Ramos (cell line): ENCODE data around the gene RBMS1.

Source experiments
- in situ Hi-C: fragments of 300-500 bp; cut with MboI; formaldehyde crosslinking; loops from one replicate; pipeline ENCODE4 v1.14.3; 2022; ENCODE audit warnings: low sequenced_read_pairs; ENCODE audit not compliant: unreplicated experiment

RBMS1 gene

DNA sequence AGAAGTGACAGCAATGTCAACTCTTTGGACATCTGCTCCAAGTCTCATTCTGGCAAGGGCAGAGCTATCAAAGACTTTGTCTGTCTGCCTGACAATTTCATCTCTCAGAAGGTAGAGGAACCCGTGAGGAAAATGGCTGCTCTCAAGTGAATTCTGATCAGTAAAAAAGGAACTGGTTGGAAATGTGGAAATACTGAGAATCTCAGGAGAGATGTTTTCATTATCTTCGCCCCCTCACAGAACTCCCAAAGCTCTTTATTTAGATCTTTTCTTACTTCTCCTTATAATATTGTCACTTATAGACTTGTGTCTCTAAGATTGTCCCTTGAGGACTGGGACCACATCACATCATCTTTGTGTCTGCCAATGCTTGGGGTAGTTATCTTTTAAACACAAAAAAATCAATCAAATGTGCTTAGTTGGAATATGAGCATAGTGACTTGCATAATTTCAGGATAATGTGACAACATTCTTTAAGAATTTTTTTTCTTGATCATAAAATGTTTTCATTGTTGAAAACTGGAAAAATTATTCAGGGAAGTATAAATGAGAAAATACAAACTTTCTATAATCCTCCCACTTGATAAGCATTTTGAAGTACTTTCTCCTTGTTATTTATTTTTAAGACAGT is 225.3 kb downstream of the RBMS1 start:
- in situ Hi-C loops = no loop called here

DNA sequence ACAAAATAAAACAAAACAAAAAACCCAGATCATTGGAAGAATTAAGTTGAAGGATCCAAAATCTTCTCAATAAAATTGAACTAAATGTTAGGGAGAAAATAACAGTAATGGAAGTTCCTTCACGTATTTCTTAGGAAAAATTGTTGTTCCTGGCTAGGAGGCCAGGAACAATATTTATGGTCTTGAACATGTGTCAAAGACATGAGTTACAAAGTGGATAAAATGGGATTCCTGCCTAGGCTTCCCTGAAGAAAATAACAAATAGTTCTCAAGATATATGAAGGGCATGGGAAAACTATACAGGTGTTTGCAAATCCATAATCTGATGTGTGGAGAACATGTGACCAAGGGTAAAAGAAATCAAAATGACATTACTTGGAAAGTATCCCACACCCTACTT is 225.9 kb downstream of the RBMS1 start:
- in situ Hi-C loops = no loop called here

DNA sequence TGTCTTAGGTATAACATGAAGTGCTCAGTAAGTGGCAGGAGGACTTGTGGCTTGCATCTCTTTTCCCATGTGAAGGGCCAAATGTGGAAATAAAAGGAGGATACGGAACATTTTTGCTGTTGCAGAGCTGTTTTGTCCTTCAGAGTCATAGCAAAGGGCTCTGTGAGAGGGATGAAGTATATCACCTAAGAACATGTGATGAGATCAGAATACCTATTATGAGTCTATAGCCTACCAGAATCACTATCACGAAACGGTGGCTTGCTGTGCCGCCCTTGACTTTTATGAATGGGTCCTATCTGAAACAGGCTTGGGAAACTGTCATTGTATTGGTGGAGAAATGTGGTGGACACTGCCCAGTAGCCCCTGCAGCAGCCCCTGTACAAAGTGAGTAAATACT is 226.6 kb downstream of the RBMS1 start:
- in situ Hi-C loops = no loop called here

DNA sequence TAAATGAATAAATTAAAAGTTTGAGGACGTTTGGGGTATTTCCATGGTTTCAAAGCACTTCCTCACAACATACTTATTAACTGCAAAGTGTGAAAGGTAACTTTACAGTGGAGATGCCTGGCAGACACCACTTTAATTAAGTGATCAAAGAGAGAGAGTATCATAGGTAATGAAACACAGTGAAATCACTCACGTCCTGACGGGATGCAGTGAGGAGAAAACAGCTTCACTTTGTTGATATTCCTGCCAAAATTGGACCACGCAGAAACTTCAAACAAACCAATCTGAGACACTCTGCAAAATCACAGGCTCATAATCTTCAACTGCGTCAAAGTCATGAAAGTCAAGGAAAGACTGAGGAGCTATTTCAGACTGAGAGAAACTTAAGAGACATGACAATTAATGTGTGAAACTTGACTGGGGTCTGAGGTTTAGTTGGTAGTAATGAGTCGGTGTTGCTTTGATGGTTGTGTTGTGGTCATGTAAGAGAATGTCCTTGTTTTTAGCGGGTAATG is 227.5 kb downstream of the RBMS1 start:
- in situ Hi-C loops = no loop called here

DNA sequence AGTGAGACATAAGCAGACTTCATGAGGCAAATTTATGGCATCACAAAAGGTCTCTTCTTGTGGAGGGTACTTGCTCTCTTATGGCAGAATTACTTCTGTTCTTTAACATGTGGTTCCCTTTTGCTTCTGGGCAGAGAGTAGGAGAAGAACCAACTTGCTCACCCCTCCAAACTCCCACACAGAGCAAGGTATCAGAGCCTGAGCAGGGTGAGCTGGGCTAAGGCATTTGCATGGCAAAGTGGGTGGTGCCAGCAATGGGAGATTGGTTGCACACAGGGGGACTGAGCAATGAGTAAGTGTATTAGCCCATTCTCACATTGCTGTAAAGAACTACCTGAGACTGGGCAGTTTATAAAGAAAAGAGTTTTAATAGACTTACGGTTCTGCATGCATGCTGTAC is 229.3 kb downstream of the RBMS1 start:
- in situ Hi-C loops = no loop called here

DNA sequence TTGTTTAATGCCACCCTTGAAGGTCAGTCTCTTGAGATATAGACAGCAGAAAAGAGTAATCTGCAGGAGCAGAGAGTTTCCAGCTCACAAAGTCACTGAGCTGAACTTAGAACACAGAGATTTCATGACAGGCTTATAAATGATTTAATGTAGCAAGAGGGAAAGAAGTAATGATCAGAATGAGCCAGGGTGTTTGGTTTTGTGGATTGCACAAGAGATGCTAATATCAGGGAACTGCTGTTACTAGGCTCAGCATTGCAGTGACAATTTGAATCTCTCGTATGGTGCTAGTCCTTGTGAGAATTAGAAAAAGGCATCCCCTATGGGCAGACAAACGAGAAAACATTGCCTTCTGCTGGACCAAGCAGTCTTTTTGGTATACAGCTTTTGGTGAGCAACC is 231.9 kb downstream of the RBMS1 start:
- in situ Hi-C loops = no loop called here

DNA sequence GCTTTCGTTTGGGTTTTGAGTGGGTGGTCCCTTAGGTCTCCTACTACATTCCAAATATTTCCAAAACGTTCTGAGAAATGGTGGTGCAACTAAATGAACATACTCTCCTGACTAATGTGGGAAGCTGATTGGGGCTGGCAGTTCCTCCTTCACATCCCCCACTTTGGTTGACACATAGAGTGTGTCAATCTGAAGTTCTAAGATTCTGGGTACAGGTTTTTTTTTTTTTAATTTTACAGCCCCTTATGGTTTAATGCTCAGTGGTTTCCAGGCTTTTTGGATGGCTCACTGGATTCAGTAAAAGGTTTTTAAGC is 235.2 kb downstream of the RBMS1 start:
- in situ Hi-C loops = no loop called here

DNA sequence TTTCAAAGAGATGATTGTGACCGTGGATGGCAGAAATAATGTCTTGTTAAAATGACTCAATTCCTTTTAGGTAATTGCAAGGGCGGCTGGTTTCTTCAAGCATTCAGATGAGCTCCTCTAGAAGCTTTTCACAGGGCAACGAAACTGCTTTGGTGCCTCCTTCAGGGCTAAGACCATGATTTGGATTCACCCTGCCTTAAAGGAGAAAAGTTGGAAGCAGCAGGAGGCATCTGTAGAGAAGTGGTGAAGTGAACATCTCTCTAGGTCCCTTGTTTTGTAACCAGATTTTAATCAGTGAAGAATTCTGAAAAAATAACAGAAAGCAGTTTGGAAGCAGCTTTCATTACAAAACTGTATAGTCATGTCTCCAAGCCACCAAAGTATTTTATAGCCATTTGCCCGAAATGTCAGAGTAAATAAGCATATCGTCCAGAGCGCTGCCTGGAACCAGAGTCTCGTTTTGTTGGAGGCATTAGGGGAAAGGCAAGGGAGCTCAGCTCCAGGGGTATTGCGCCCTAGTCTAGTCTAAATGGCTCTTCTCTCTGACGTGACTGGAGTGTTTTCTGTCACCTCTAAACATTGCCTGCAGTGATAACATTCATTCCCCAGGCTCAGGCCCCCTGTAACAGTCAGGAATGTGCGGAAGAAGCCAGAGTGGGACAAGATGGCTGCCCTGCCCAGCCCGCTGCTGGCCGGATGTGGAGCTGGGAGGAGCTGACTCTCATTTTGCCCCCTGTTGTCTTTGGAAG is 235.7 kb downstream of the RBMS1 start:
- in situ Hi-C loops = no loop called here

DNA sequence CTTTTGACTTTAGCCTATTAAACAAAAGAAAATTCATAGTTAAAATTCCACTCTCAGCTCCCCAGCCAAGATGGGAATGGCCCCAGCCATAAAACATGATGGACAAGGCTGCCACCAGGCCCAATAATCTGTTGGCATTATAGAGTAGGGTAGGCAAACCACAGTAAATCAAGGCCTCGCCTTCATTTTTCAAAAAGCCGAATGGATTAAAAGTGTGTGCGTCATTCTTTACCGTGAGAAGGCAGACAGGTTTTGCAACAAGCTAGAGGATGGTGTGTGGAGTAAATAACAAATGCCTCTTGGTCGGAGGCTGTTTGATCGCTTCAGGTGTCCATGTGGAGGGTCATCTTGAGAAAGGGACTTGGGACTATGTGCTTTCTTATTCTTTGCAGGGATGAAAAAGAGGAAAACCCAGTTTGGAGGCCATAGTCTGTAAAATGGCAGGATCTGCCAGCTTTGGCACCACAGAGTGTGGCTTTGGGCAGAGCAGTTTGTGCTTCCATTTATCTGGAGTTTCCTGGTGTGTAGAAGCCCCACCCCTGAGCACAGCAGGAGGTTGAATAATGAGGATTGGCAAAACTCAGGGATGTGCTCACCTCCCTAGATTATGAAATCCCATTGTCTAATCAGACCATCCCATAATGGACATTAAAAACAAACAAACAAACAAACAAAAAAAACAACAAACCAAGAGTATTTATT is 236.4 kb downstream of the RBMS1 start:
- in situ Hi-C loops = no loop called here

DNA sequence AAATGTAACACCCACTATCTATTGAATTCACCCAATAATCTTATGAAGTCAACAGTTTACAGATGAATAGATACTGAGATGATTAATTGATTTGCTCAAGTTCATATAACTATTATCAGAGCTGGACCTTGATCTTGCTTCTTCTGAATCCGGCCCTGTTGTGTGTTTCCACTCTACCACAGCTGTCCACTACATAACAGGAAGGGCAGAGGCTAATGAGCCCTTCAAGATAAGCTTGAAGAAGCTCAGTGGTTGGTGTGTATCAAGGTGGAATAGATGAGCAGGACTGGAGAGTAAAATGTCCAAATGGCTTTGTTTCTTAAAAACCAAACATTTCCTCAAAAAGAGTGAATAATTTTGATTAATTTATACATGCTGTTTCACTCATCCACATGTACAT is 237.1 kb downstream of the RBMS1 start:
- in situ Hi-C loops = no loop called here

DNA sequence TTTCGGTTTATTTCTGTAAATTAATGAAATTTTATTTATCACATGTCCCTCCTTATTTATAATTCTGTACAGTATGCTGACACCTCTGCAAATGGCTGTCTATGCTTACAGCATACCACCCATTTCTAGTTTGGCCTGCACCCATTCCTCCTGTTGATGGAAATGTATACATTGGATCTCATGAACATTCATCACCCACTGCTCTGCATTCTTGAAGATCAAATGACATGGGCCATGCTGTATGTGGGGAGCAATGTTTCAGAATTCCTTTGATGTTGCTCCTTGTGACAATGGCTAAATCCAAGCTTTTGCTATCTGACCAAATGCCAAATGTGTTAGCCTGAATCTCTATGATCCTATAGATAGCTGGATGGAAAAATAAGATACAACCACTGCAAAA is 238.2 kb downstream of the RBMS1 start:
- in situ Hi-C loops = no loop called here

DNA sequence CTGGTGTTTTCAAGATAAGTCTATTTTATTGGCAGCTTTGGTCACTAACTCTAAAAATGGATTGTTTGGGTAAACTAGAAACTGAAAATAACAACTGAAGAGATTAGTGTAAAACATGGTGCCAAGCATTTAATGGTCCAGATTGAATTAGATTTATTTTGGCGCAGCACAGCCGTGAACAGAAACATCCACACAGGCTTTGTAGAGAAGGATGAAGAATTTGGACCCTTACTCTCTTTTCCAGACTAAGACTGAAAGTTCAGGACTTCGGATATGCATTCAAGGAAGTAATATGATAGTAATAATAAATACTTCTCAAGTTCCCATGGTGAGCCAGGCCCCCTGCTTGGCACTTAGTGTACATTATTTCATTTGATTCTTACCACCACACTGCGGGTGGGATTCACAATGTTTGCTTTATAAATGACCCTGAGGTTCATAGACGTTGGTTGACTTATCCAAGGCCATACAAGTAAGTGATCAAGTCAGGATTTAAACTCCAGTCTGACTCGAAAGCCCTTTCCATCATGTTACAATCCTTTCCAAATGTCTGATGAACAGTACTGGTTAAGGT is 239.3 kb downstream of the RBMS1 start:
- in situ Hi-C loops = no loop called here

DNA sequence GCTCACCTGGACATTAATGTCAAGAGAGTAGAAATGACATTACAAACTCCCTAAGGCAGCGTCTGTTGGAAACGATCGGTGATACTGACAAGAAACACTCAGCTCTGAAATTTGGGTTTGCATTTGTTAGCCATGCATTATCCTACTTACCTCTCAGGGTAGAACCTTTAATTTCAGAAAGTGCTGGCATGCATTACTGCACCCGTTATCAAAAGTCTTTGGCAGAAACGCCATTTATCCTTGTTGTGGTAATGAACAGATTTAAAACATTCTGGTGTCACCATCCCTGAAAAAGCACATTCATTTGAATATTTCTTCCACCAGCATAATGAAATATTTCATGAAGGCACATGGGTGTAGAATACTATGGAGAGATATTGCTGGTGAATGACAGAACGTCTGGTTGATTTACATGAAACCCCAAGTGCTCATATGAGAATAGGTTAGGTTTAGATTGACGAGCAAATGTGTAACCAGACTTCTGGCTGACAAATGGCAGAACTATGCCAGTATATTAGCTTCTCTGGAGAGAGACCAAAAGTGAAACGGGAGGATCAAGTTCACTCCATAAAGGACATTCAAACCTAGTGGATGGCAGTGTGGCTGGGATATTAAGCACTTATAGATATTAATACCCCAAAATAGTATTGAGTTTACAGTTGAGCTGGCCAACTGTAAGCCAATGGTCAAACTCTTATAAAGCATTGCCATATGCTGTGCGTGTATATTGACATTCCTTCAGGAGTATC is 240.0 kb downstream of the RBMS1 start:
- in situ Hi-C loops = no loop called here

DNA sequence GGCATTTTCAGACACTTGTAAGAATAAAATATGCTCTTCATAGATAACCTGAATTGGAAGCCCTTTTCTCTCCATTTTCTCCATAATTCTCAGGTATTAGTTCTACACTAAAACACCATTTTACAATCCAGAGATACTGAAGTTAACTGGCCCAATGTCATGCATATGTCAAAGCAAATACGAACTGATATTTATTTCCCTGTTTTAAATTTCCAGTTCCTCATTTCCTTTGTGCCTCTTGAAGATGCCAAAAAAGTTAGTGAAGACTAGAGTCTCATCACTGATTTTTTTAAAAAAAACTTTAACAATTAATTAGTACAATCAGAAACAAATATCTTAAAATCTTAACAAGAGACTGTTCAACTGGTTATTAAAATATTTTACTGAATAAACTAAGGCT is 240.7 kb downstream of the RBMS1 start:
- in situ Hi-C loops = no loop called here

DNA sequence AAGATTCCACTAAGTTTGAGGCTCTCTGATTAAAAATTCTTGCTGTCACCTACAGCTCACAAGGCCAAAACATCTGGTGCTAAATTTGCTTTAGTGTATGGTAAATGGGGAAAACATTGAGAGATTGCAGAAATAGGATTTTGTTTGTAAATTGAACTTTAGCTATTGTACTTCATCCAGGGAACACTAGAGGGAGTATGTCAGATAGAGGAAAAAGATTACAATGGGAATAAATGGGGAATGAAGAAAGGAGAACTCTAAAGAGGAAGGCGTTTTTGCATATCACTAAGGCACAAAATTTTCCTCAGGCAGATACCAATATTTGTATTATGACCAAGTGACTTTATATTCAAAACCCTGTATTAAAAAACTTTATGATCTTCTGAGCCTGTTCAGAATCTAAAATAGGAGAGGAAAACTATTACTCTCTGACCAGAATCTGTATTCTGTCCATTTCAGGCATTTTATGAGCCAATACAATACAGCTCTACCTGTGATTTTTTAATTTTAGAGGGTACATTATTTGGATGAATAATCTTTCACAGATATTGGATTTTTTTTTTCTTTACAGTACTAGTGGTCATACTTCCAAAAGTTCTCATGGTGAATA is 241.2 kb downstream of the RBMS1 start:
- in situ Hi-C loops = no loop called here

DNA sequence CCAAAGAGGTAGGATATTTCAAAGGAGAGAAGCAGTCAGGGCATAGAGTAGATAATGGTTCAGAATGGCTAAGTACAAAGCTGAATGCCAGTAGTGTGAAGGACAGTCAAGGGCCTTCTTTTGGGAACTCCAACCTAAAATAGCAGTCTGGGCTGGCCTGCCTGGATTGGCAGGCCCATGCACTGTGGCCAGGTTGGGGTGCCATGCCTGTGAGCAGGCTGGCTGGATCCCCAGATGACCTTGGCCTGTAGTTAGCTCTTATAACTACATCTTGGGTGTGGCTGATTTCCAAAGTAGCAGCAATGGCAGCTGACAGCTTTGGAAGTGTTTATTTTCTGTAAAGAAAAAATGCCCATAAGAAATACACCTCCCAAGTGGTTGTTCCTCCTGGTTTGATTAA is 242.0 kb downstream of the RBMS1 start:
- in situ Hi-C loops = no loop called here

DNA sequence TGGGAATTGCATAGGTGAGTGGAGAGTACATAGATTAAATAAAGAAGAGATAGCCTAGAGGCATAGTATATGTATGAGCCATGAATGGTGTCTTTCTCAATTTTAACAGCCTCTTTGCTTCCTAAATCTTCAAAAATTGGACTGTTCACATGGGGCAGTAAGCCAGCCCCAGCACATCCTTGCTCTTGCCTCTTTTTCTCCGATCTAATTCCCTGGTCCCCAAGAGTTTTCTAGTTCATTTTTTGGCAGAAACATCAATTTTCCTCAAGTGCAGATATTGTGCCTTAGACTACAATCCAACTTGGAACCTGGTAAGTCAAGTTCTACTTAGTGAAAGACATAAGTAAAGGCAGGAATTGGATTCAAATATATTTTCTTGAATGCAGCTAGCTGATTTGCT is 243.7 kb downstream of the RBMS1 start:
- in situ Hi-C loops = no loop called here

DNA sequence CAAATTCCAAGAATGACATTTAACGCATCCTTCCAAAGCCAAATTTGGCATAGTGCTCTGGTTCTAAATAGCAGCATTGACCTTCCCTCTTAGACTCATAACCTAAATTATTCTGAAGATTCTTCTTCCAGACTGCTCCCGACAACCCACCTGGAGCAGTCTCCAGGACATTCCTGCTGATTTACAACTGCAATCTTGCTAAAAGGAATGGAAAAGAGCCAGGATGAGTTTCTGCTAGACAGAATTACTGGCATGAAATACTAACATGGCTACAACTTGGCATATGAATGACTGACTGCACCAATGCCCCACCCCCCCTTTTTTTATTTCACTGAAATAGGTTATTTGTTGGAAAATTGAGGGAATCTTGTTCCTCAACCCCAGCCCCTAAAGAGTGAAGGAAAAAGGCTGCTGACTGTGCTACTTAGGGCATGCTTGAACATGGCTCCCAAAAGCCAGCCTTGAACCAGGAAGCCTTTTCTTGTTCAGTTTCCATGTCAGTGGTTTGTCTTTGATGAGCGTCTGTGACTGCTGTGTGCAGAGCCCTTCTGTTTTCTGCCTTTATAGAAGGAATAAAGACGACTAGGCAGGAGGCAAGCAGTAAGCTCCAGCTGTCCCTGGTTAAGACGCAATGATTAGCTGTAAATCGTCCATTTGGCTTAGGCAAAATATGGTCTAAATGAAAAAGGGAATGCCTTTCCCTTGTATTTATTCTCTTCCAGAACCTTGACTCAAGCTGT is 246.1 kb downstream of the RBMS1 start:
- in situ Hi-C loops = no loop called here

DNA sequence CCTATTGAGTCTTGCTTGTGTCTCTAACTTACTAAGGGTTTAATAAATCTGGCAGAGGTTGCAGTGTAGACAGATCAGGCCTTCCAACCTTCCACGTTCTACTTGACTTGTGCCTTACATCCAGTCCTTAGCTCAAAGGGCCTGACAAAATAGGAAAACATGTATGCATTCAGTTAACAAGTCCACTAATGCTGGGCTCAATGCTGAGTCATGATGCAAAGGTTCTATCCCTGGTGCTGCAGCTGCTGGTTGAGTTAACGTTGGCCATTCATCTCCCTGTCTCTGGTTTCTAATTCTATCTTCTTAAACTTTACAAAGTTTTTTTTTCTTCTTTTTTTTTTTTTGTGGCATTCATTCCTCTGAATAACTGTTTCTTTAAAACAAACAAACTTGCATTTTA is 247.3 kb downstream of the RBMS1 start:
- in situ Hi-C loops = no loop called here
